ENCODE measurements around the gene SFTPD. TPM values are rescaled to one million over a fixed set of nuclear protein-coding genes. Genes with fewer than 3 reads are reported as not detected.
"Not testable (repeated sequence)": the region's sequence is repeated elsewhere in the genome, so short reads cannot be mapped to it uniquely, and the experiment has no call there.

The SFTPD gene
- total and polyA plus RNA-seq, 5 experiments from 2014 or later, result not detected

DNA sequence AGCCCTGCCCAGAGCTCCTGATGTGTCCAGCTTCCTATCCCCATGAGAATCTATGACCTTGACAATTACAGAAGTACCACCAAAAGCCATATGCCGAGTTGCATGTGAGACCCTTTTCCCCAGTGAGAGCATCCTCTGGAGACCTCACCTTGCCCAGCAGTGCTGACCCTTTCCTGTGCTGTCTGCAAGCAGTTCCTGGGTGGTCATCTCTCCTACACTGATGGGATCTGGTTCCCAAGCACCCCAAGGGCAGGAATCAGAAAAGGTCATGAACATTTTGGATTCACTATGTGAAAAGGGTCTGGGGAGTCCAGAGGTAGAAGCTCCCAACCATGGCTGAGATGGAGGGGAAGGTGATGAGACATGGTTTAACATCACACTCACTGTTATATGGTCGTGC is 18.2 kb downstream of the SFTPD start:
- POLR2A ChIA-PET, result no interaction called here
- peaks cover 0 to 10% (median 0%) of the 10 kb centered on the region in 9 donors for H3K9me3 Mint-ChIP-seq
- H3K36me3 Mint-ChIP-seq, result no peaks in the 10 kb centered on the region
- H3K27me3 Mint-ChIP-seq, result peaks cover 17 to 55% (median 38%) of the 10 kb centered on the region in 5 donors
- H3K4me1 Mint-ChIP-seq, result peaks cover 2 to 8% (median 6%) of the 10 kb centered on the region in 4 donors
- ATAC-seq, result no peak
- H3K4me3 Mint-ChIP-seq, result no peak overlapping the region
- no peak overlapping the region for H3K27ac Mint-ChIP-seq
- DNase-seq, result no peak

DNA sequence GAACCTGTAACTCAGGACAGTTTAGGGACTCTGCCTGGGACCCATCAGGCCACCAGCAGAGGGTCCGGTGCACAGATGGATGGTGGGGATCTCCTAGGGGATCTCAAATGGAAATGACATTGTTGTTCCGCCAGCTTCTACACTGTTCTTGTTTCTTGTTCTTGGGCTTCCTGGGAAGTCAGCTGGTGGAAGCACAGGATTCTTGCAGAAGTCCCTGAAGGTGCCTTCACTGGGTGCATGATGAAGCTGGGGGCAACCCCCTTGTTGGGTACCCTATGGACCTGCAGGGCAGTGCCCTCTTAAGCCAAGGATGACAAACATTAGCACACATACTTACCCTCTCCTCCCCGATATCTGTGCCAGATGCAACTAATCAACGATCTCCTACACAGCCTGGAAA is 18.6 kb downstream of the SFTPD start:
- DNase-seq (no peak), ATAC-seq (no peak)
- Mint-ChIP-seq H3K4me3 (no peak overlapping the region), H3K27ac (no peak overlapping the region), H3K4me1 (peaks cover 0 to 8% (median 6%) of the 10 kb centered on the region in 4 donors), H3K9me3 (peaks cover 0 to 10% (median 0%) of the 10 kb centered on the region in 9 donors), H3K27me3 (peaks cover 17 to 50% (median 35%) of the 10 kb centered on the region in 5 donors), H3K36me3 (no peaks in the 10 kb centered on the region)
- POLR2A ChIA-PET, result no interaction called here

DNA sequence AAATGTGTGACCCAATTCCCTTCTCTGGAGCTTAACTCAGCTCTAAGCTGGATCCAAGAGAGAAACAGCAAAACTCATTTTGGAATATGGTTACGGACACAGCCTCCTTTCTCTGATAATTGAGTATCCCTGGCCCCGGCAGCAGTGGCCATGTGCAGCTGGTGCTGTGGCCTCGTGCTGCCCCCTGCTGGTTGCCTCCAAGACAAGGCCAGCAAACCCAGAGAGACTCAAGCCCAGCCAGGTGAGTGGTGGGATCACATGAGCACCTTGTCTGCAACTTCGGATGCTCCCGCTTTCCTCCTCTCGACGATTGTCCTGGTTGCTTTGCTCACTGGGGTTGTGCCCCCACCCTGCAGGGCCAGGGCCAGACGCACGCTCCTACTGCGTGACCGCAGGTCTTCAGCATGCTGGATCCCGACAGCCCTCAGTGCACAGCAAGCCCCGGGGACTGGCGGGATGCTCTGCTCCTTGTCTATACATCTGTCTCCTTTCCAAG is 19.4 kb downstream of the SFTPD start:
- Mint-ChIP-seq H3K36me3 (no peaks in the 10 kb centered on the region), H3K9me3 (peaks cover 0 to 10% (median 0%) of the 10 kb centered on the region in 9 donors), H3K4me1 (peaks cover 0 to 8% (median 6%) of the 10 kb centered on the region in 4 donors), H3K27ac (peak overlapping the region in 1 of 10 donors; percentile 57), H3K27me3 (peaks cover 17 to 44% (median 33%) of the 10 kb centered on the region in 5 donors), H3K4me3 (no peak overlapping the region)
- DNase-seq, result peak; percentile 31 to 75 (median 58)
- peak; percentile 51 to 80 for ATAC-seq
- POLR2A ChIA-PET, result no interaction called here

DNA sequence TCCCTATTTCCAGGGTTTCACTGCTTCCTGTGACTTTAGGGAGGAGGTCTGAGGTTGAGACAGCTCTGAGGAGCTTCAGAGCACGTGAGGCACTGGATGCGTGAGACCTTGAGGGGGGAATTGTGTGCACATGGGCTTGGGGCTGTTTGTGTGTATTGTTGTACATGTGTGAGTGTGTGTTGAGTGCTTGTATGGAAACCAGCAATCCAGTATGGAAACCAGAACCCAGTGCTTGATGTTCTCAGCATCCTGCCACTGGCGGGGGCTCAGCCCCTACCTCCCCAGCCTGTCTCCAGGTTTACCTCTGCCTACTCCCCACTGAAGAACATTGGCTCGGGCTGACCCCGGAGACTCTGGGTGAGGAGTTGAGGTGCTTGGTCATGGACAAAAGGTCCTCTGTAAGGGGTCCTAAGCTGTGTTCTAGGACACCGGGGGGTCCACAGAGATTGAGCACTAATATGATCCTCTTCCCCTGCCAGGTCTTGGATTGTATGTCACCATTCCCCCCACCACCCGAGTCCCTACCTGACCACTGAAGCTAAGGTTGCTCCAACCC is 20.8 kb downstream of the SFTPD start:
- no peak overlapping the region for H3K4me3 Mint-ChIP-seq
- no peak overlapping the region for H3K27ac Mint-ChIP-seq
- peak in 1 of 10 donors; percentile 5 for DNase-seq
- peaks cover 0 to 10% (median 0%) of the 10 kb centered on the region in 9 donors for H3K9me3 Mint-ChIP-seq
- ATAC-seq, result no peak
- H3K4me1 Mint-ChIP-seq, result peaks cover 0 to 8% (median 6%) of the 10 kb centered on the region in 4 donors
- H3K36me3 Mint-ChIP-seq, result no peaks in the 10 kb centered on the region
- H3K27me3 Mint-ChIP-seq, result peaks cover 15 to 33% (median 25%) of the 10 kb centered on the region in 5 donors
- POLR2A ChIA-PET, result no interaction called here

DNA sequence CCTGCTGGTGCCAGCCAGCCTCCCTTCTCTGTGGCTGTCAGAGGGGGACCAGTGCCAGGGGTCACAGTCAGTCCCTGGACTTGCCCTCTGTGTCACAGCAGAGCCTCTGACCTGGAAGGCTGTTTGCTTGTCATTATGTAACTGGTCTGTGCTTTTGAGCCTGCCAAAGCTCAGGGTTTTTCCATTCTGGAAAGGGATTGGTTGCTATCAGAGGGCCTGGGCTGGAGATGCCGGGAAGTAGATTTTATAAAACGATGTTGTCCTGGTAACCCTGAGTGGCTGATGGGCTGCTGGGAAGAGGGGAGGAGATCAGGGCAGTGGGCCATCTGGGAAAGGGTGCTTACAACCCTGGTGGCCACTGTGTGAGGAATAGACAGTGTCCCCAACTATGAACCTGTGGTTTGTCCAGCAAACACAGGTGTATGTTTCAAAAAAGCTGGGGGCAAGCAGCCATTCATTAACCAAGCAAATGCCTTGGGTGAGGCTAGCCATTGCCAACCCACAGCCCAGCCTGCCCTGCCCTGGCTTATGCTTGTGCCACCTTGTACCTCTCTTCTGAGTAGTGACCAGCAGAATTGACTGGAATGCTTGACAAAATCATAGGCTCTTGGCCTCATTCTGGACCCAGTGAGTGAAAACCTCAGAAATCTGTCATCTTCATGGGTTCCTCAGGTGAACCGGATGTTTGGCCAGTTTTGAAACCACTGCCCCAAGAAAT is 21.6 kb downstream of the SFTPD start:
- H3K4me3 Mint-ChIP-seq, result no peak overlapping the region
- peaks cover 0 to 8% (median 6%) of the 10 kb centered on the region in 4 donors for H3K4me1 Mint-ChIP-seq
- no peaks in the 10 kb centered on the region for H3K36me3 Mint-ChIP-seq
- no peak overlapping the region for H3K27ac Mint-ChIP-seq
- H3K9me3 Mint-ChIP-seq, result peaks cover 0 to 10% (median 0%) of the 10 kb centered on the region in 9 donors
- no peak for ATAC-seq
- no peak for DNase-seq
- POLR2A ChIA-PET, result no interaction called here
- peaks cover 11 to 25% (median 18%) of the 10 kb centered on the region in 5 donors for H3K27me3 Mint-ChIP-seq

DNA sequence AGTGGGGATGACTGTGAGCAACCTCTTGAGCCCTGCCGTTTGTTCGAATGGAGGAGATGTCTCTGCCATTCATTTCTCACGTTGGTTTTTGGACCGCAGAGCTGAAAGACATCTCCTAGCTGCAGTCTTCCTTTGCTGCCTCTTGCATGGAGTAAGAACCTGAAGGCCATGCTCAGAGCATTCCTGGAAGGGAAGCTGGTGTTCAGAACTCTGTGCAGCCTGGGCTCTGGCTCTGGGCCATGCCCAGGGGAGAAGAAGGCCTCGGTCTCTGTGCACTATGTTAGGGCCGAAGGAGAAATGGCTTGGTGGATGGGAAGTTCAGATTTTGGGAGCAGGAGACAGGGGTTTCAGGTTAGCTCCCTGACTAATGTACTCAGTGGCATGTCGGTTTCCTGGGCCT is 22.9 kb downstream of the SFTPD start:
- H3K9me3 Mint-ChIP-seq, result peaks cover 0 to 10% (median 0%) of the 10 kb centered on the region in 9 donors
- ATAC-seq (no peak), DNase-seq (no peak)
- peaks cover 10 to 18% (median 16%) of the 10 kb centered on the region in 5 donors for H3K27me3 Mint-ChIP-seq
- no peak overlapping the region for H3K4me3 Mint-ChIP-seq
- no peak overlapping the region for H3K27ac Mint-ChIP-seq
- H3K4me1 Mint-ChIP-seq, result peaks cover 0 to 8% (median 6%) of the 10 kb centered on the region in 4 donors
- POLR2A ChIA-PET, result no interaction called here
- no peaks in the 10 kb centered on the region for H3K36me3 Mint-ChIP-seq

DNA sequence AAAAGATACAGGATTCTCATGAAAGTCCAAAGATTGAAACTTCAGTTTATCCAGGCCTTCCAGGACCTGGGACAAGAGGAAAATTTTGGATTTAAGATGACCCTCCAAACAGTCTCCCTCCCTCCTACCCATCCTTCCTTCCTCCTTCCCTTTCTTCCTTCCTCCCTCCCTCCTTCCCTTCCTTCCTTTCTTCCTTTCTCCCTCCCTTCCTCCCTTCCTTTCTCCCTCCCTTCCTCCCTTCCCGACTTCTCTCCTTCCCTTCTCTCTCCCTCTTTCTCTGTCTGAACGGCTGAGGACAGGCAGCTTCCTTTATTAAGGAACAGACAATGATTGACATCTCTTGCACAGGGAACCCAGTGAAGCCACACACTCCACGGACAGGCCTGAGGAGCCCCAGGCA is 23.3 kb downstream of the SFTPD start:
- ATAC-seq (no peak), DNase-seq (no peak)
- Mint-ChIP-seq H3K27me3 (peaks cover 7 to 16% (median 12%) of the 10 kb centered on the region in 5 donors), H3K36me3 (no peaks in the 10 kb centered on the region), H3K9me3 (peaks cover 0 to 10% (median 0%) of the 10 kb centered on the region in 9 donors), H3K27ac (no peak overlapping the region), H3K4me3 (no peak overlapping the region), H3K4me1 (peaks cover 0 to 8% (median 6%) of the 10 kb centered on the region in 4 donors)
- POLR2A ChIA-PET, result no interaction called here

DNA sequence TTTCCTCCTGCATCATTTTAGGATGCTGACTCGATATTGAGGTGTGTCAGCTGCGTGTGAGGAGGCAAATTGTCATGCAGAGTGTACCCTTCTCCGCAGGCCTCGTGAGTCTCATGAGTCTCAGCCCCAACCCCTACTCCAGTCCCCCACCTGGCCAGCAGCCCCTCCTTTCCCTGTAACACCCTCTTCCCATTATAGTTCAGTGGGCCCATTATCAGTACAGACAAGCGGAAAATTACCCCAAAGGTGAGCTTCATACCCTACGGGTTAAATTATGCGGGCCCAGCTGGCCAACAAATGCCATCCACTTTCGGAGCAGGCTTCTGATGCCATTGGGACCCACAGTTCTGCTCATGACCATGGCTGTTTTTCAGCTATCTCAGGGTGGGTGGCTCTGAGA is 25.2 kb downstream of the SFTPD start:
- peaks cover 0 to 5% (median 0%) of the 10 kb centered on the region in 4 donors for H3K4me1 Mint-ChIP-seq
- no peak overlapping the region for H3K4me3 Mint-ChIP-seq

DNA sequence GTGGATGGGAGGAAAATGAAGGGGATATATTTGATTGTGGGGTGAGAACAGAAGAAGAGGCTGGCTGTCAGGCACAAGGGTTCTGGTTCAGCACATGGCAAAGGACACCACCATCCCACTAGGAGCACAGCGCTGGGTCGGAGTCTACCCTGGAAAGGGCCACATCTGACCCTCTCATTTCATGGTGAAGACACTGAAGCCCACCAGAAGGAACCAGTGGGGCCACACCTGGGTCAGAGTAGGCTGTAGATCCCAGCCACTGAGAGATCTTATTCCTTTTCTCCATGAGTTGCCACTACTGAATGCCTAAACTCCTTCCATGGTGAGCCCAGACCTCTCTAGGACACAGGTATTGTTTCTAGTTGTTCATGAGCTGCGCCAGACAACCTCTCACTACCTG is 25.8 kb downstream of the SFTPD start:
- no peaks in the 10 kb centered on the region for H3K36me3 Mint-ChIP-seq
- peaks cover 0 to 5% (median 0%) of the 10 kb centered on the region in 5 donors for H3K27me3 Mint-ChIP-seq
- ATAC-seq, result no peak
- POLR2A ChIA-PET, result no interaction called here
- peaks cover 0 to 10% (median 0%) of the 10 kb centered on the region in 9 donors for H3K9me3 Mint-ChIP-seq
- DNase-seq, result no peak
- peaks cover 0 to 10% (median 0%) of the 10 kb centered on the region in 4 donors for H3K4me1 Mint-ChIP-seq
- H3K27ac Mint-ChIP-seq, result no peak overlapping the region
- no peak overlapping the region for H3K4me3 Mint-ChIP-seq

More for the DNA sequence above, 25.2 kb downstream of the SFTPD start:
- H3K27ac Mint-ChIP-seq, result no peak overlapping the region
- peaks cover 0 to 10% (median 0%) of the 10 kb centered on the region in 9 donors for H3K9me3 Mint-ChIP-seq
- no peaks in the 10 kb centered on the region for H3K36me3 Mint-ChIP-seq
- ATAC-seq (no peak), DNase-seq (no peak)
- POLR2A ChIA-PET, result no interaction called here
- H3K27me3 Mint-ChIP-seq, result peaks cover 0 to 5% (median 0%) of the 10 kb centered on the region in 5 donors

DNA sequence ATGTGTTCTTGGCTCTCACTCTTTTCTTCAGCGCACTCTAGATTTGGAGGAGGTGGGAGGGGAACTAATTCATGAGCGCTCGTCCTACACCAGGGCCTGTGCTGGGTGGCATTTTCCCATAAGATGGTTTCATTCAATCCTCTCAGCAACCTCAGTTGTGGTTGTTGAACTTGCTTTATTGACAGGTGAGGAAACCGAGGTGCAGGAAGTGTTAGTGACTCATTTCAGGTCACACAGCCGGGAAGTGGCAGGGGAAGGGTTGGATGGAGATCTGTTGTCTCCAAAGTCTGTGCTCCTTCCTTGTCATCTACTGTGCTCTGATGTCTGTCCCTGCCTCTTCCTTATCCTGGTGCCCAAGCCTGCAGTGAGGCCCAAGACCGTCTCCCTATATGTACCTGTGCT is 26.9 kb downstream of the SFTPD start:
- H3K27me3 Mint-ChIP-seq, H3K27ac Mint-ChIP-seq, H3K9me3 Mint-ChIP-seq, H3K4me3 Mint-ChIP-seq, POLR2A ChIA-PET, DNase-seq, H3K36me3 Mint-ChIP-seq, ATAC-seq: not testable (repeated sequence)
- peaks cover 0 to 10% (median 0%) of the 10 kb centered on the region in 4 donors for H3K4me1 Mint-ChIP-seq

DNA sequence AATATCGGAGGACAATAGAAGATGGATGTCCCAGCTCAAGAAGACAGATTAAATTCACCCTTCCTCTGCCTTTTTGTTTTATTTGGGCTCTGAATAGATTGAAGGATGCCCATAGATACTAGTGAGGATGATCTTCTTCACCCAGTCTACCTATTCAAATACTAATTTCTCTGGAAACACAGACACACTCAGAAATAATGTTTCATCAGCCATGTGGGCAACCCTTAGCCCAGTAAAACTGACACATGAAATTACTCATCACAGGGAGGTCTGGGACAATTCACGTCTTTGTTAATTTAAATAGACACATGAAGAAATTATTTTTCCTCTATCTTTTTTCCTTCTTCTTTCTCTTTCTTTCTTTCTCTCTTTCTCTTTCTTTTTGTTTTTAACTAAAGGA is 33.1 kb downstream of the SFTPD start:
- H3K27me3 Mint-ChIP-seq, H3K36me3 Mint-ChIP-seq, POLR2A ChIA-PET, H3K9me3 Mint-ChIP-seq, ATAC-seq, H3K27ac Mint-ChIP-seq, DNase-seq: not testable (repeated sequence)
- peak overlapping the region in 1 of 10 donors; percentile 25 for H3K4me3 Mint-ChIP-seq
- peaks cover 0 to 10% (median 0%) of the 10 kb centered on the region in 4 donors for H3K4me1 Mint-ChIP-seq

DNA sequence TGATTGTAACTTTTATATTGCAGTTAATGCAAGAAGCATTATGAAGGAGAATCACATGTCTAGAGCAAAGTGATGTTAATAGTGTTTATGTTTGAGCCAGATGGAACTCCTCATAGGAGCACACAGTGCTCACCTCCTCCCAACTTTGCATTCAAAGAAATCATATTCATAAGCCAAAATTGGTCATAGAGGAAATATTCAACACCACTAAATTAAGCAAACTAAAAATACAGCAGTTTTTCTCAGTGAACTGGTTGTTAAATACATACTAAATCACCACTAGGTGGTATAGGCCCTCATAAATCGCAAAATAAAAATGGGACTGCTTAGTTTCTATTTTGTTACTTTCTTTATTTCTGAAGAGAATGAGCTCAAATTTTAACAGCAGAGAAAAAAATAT is 34.4 kb downstream of the SFTPD start:
- H3K36me3 Mint-ChIP-seq, H3K9me3 Mint-ChIP-seq, POLR2A ChIA-PET, H3K27ac Mint-ChIP-seq, H3K4me3 Mint-ChIP-seq, ATAC-seq, DNase-seq: not testable (repeated sequence)
- Mint-ChIP-seq H3K4me1 (peaks cover 0 to 10% (median 0%) of the 10 kb centered on the region in 4 donors), H3K27me3 (peaks cover 0 to 11% (median 9%) of the 10 kb centered on the region in 5 donors)

DNA sequence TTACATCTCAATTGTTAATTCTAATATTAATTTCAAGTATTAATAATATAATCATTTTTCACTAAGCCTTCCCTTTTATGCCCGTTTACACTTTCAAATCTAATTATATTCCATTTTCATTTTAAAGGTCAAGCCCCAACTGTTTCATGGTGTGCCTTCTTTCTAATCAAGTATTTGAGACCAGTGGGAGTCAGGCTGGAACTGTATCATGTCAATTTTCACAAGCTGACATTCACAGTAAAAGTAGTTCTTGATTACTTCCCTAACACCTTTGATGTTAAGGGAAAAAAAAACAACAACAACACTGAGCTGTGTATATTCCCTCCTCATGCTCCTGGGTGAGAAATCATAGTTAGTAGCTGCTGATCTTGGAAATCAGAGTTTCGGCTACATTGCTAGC is 38.1 kb downstream of the SFTPD start:
- POLR2A ChIA-PET, result no interaction called here
- Mint-ChIP-seq H3K9me3 (no peaks in the 10 kb centered on the region), H3K27ac (no peak overlapping the region), H3K36me3 (no peaks in the 10 kb centered on the region), H3K4me3 (no peak overlapping the region), H3K4me1 (no peaks in the 10 kb centered on the region), H3K27me3 (peaks cover 0 to 30% (median 10%) of the 10 kb centered on the region in 5 donors)
- ATAC-seq (no peak), DNase-seq (no peak)
